Embryonic facial prominence (tissue), 1 donor: ENCODE data around the gene NOC2L.

Experiments used
- DNase-seq: peaks from one replicate; pipeline ENCODE4 v3.0.0-alpha.2; 2016; ENCODE audit errors: extremely low spot score

NOC2L gene

GRCh38 chr1:929712-930632 lies 29.1 kb downstream of the NOC2L start:
- DNase-seq: no peak

- DNase-seq: no peak
Observed at GRCh38 chr1:928825-929661, 30.0 kb downstream of the NOC2L start.

- DNase-seq: no peak
Observed at GRCh38 chr1:927748-928147, 31.3 kb downstream of the NOC2L start.

- DNase-seq: no peak
Observed at GRCh38 chr1:927234-927633, 31.8 kb downstream of the NOC2L start.

- no peak for DNase-seq
Observed at GRCh38 chr1:925561-926421, 33.3 kb downstream of the NOC2L start.

GRCh38 chr1:924656-925560 lies 34.1 kb downstream of the NOC2L start:
- DNase-seq: no peak

- no peak for DNase-seq
Observed at GRCh38 chr1:923991-924655, 34.9 kb downstream of the NOC2L start.

- DNase-seq: no peak
Observed at GRCh38 chr1:923131-923990, 35.7 kb downstream of the NOC2L start, which contains the start of gene SAMD11. Gene SAMD11 (plus strand): TSS chr1:923923. CDS start chr1:924432, 509 bp downstream.

GRCh38 chr1:921011-921837 lies 37.8 kb downstream of the NOC2L start:
- DNase-seq: no peak

- no peak for DNase-seq
Observed at GRCh38 chr1:920521-920920, 38.5 kb downstream of the NOC2L start.

GRCh38 chr1:920010-920409 lies 39.0 kb downstream of the NOC2L start:
- no peak for DNase-seq

GRCh38 chr1:919271-919872 lies 39.7 kb downstream of the NOC2L start:
- DNase-seq: no peak

- no peak for DNase-seq
Observed at GRCh38 chr1:918843-919242, 40.2 kb downstream of the NOC2L start.

- DNase-seq: no peak
Observed at GRCh38 chr1:918353-918752, 40.7 kb downstream of the NOC2L start.

GRCh38 chr1:917466-918091 lies 41.5 kb downstream of the NOC2L start:
- no peak for DNase-seq

GRCh38 chr1:917076-917459 lies 42.0 kb downstream of the NOC2L start:
- no peak for DNase-seq
